GM21786 (cell line): ENCODE results near the gene CHCHD1.
"Not testable (repeated sequence)": the region's sequence is repeated elsewhere in the genome, so short reads cannot be mapped to it uniquely, and the experiment has no call there.

ENCODE experiments used
- ATAC-seq: cut with Tn5 transposase; IDR thresholded peaks from one replicate; pipeline ENCODE4 v1.9.1; 2021; ENCODE audit not compliant: unreplicated experiment

CHCHD1 gene

DNA sequence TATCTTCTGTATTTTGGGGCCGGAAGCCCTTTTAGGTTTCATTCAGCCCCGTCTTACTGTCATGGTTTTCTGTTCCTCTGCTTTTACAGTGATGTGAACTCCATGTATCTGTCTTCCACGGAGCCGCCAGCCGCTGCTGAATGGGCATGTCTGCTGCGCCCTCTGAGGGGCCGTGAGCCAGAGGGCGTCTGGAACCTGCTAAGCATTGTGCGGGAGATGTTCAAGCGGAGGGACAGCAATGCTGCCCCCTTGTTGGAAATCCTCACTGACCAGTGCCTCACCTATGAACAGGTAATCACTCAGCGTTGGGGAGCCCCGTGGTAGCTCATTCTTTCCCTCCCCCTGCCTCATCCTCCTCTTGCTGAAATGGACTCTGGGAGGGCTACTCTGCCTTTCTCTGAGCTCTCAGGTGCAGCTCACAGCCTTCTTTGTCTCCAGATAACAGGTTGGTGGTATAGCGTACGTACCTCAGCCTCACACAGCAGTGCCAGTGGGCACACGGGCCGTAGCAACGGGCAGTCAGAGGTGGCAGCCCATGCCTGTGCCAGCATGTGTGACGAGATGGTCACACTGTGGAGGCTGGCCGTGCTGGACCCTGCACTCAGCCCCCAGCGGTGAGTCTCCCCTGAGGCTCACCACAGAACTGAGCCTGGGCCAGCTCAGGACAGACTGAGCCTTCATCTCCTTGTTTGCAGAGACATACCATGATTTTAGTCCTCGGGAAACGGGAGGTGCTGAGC is 9.2 kb downstream of the CHCHD1 start:
- no peak for ATAC-seq

DNA sequence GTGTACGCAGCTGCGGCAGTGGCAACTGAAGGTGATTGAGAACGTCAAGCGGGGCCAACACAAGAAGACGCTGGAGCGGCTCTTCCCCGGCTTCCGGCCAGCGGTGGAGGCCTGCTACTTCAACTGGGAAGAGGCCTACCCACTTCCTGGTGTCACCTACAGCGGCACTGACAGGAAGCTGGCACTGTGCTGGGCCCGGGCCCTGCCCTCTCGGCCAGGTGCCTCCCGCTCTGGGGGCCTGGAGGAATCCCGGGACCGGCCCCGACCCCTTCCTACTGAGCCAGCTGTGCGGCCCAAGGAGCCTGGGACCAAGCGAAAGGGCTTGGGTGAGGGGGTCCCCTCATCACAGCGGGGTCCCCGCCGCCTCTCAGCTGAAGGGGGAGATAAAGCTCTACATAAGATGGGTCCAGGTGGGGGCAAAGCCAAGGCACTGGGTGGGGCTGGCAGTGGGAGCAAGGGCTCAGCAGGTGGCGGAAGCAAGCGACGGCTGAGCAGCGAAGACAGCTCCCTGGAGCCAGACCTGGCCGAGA is 10.1 kb downstream of the CHCHD1 start:
- no peak for ATAC-seq

GRCh38 chr10:73793456-73793855 is 11.6 kb downstream of the CHCHD1 start:
- ATAC-seq, result no peak

GRCh38 chr10:73795491-73795890 is 13.6 kb downstream of the CHCHD1 start:
- ATAC-seq, result not testable (repeated sequence)

GRCh38 chr10:73796035-73796434 is 14.2 kb downstream of the CHCHD1 start:
- ATAC-seq, result not testable (repeated sequence)

- no peak for ATAC-seq
Measured at GRCh38 chr10:73796766-73797165, 14.9 kb downstream of the CHCHD1 start.

DNA sequence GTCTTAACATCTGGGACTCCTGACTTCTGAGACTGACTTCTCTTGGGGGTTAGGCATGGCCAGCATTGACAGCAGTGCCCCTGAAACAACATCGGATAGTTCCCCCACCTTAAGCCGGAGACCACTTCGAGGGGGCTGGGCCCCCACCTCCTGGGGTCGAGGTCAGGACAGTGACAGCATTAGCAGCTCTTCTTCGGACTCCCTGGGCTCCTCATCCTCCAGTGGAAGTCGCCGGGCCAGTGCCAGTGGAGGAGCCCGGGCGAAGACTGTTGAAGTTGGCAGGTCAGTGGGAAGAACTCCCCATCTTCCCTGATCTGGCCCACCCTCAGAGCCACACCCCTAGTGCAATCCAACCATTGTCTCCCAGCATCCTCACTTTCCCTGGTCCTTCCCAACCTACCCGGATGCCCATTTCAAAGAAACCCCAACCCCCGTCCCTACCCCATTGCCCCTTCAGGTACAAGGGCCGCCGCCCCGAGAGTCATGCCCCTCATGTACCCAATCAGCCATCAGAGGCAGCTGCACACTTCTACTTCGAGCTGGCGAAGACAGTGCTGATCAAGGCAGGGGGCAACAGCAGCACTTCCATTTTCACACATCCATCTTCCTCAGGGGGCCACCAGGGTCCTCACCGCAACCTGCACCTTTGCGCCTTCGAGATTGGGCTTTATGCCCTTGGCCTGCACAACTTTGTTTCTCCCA is 15.6 kb downstream of the CHCHD1 start:
- ATAC-seq, result no peak

DNA sequence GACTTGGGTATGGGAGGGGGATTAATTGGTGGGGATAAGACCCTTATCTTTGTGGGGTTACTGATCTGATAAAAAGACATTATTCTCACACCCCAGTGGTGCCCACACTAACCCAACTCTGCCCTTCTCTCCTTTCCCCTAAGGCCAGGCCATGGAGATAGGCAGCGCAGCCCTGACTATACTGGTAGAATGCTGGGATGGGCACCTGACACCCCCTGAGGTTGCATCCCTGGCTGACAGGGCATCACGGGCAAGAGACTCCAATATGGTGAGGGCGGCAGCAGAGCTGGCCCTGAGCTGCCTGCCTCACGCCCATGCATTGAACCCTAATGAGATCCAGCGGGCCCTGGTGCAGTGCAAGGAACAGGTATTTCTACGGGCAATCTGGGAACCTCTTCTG is 16.2 kb downstream of the CHCHD1 start:
- ATAC-seq, result no peak

DNA sequence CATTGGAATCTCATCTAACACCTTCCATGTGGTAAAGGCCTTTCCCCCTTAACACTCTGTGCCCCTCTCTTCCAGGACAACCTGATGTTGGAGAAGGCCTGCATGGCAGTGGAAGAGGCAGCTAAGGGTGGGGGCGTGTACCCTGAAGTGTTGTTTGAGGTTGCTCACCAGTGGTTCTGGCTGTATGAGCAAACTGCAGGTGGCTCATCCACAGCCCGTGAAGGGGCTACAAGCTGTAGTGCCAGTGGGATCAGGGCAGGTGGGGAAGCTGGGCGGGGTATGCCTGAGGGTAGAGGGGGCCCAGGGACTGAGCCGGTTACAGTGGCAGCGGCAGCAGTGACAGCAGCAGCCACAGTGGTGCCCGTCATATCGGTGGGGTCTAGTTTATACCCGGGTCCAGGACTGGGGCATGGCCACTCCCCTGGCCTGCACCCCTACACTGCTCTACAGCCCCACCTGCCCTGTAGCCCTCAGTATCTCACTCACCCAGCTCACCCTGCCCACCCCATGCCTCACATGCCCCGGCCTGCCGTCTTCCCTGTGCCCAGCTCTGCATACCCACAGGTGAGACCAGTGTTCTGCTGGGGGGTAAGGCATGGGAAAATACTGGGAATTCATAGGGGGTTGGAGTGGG is 17.2 kb downstream of the CHCHD1 start:
- no peak for ATAC-seq

DNA sequence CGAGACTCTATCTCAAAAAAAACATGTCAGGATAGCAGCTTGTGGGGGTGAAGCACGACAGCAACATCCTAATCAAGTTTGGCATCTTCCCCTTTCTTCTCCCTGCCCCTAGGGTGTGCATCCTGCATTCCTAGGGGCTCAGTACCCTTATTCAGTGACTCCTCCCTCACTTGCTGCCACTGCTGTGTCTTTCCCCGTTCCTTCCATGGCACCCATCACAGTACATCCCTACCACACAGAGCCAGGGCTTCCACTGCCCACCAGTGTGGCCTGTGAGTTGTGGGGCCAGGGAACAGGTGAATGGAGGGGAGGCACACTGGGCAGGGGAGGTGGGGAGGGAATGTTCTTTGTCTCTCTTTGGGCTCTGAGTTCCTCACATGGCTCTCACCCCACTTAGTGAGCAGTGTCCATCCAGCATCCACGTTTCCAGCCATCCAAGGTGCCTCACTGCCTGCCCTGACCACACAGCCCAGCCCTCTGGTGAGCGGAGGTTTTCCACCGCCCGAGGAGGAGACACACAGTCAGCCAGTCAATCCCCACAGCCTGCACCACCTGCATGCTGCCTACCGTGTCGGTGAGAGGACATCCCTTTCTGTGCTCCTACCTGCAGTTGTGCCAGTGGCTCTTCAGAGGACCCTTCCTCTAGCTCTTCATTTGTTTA is 18.2 kb downstream of the CHCHD1 start:
- no peak for ATAC-seq

DNA sequence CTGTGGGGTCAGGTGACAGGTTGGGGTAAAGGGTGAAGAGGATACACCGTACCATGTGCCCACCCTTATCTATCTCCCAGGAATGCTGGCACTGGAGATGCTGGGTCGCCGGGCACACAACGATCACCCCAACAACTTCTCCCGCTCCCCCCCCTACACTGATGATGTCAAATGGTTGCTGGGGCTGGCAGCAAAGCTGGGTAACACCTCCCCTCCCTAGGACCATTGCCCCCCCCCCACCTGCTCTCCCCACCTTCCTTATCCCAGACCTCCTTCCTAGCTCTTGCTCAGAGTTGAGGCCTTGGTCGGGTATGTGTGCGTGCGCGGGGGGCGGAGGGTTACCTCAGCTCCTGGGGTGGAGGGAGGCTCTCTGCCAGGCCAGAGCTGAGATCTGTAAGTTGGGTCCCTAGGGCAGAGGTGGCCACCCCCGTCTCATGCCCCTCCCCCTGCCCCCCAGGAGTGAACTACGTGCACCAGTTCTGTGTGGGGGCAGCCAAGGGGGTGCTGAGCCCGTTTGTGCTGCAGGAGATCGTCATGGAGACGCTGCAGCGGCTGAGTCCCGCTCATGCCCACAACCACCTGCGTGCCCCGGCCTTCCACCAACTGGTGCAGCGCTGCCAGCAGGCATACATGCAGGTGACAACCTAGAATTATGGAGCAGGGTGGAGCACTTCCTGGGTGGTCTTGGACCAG is 18.9 kb downstream of the CHCHD1 start:
- no peak for ATAC-seq

DNA sequence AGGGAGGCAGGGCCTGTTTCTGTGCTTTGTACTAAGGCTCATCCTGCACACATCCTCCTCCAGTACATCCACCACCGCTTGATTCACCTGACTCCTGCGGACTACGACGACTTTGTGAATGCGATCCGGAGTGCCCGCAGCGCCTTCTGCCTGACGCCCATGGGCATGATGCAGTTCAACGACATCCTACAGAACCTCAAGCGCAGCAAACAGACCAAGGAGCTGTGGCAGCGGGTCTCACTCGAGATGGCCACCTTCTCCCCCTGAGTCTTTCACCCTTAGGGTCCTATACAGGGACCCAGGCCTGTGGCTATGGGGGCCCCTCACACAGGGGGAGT is 19.4 kb downstream of the CHCHD1 start:
- no peak for ATAC-seq

DNA sequence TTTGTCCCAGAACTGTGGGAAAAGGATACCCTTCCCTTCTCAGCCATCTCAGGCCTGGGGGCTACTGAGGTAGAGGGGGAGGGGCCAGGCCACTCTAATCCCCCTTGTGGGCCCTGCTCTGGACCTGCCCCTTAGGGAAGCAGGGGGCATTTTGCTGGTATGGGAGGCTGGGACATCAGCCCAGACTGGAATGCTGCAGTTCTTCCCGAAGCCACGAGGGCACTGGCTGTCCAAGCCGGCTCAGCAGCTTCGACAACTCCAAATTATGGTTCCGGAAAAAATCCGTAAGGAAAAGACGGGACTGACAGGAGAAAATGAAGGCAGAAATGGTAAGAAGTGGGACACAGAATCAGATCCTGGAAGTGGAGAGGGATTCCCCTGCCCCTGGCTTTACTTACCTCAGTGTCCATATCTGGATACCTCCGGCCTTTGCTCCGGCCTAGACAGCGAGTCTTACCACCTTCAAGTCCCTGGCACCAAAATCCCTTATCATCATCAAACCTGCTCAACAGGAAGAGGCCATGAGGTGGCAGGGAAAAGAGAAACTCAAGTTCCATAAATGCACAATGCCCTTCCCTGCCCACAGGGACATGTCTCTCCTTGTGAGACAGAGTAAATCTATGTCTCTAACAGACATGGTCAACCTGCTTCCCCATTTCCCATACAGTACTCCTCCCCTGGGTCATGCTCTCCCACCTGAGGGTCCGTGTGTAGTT is 20.6 kb downstream of the CHCHD1 start:
- no peak for ATAC-seq

GRCh38 chr10:73803680-73804286 is 21.9 kb downstream of the CHCHD1 start:
- ATAC-seq, result peak; percentile 81

- ATAC-seq, result no peak
Measured at GRCh38 chr10:73806176-73806950, 24.5 kb downstream of the CHCHD1 start.

- no peak for ATAC-seq
Measured at GRCh38 chr10:73807471-73807870, 25.6 kb downstream of the CHCHD1 start.

GRCh38 chr10:73808021-73808815 is 26.4 kb downstream of the CHCHD1 start:
- ATAC-seq, result no peak
